Measurements from ENCODE around the gene OR5B12. TPM values are rescaled to one million over a fixed set of nuclear protein-coding genes. Genes with fewer than 3 reads are reported as not detected.

The OR5B12 gene
- total RNA-seq, 1 donor from 2014 or later: not detected

DNA sequence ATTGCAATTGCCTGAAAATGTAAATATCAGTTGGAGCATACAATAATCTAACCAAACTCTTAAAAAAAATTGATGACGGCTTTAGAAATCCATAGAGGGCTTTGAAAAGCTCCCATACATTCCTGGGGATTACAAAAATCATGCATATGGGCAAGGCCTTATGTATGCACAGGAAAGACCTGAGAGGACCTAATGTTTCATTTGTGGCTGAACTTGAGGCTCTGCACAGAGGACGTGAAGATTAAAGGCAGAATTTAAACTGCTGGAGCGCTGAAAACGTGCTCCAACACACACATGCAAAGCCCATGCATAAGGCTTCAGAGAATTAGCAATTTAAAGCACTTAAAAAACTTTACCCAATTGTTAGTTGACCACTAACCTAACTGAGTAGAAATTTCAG, 3.5 kb downstream of the OR5B12 start:
- no peaks in the 10 kb centered on the region for H3K36me3 ChIP-seq
- no peak overlapping the region for H2AFZ ChIP-seq (replicated peaks)
- no peaks in the 10 kb centered on the region for H3K79me2 ChIP-seq (ENCODE audit: low read depth)
- Mint-ChIP-seq H3K27ac (no peak overlapping the region), H3K36me3 (no peaks in the 10 kb centered on the region), H3K9me3 (no peaks in the 10 kb centered on the region), H3K4me3 (no peak overlapping the region), H3K27me3 (ENCODE audit: insufficient read depth, low read depth) (no peaks in the 10 kb centered on the region), H3K4me1 (no peaks in the 10 kb centered on the region)
- no peaks in the 10 kb centered on the region for H4K20me1 ChIP-seq (ENCODE audit: low read depth)
- H3K27me3 ChIP-seq: no peaks in the 10 kb centered on the region
- TF ChIP-seq EZH2phosphoT487 (IDR thresholded peaks at IDR 0.05): no peak
- no peaks in the 10 kb centered on the region for H3K4me1 ChIP-seq
- H3K27ac ChIP-seq: no peak overlapping the region
- no peaks in the 10 kb centered on the region for H3K9me3 ChIP-seq (ENCODE audit: low read depth)
- DNase-seq (ENCODE audit: low spot score): no peak
- H3F3A ChIP-seq (ENCODE audit: low read depth): no peaks in the 10 kb centered on the region
- no peak overlapping the region for H3K4me3 ChIP-seq
- no peak overlapping the region for H3K4me2 ChIP-seq
- H3K9ac ChIP-seq: no peak overlapping the region

- H3K9ac ChIP-seq: no peak overlapping the region
- no peak for DNase-seq (ENCODE audit: low spot score)
- Mint-ChIP-seq H3K4me1 (no peaks in the 10 kb centered on the region), H3K27ac (no peak overlapping the region), H3K9me3 (no peaks in the 10 kb centered on the region), H3K27me3 (ENCODE audit: insufficient read depth, low read depth) (no peaks in the 10 kb centered on the region), H3K36me3 (no peaks in the 10 kb centered on the region), H3K4me3 (no peak overlapping the region)
- H3K9me3 ChIP-seq (ENCODE audit: low read depth): peaks cover 6% of the 10 kb centered on the region
- no peak for TF ChIP-seq EZH2 (IDR thresholded peaks at IDR 0.05)
- TF ChIP-seq, protein P1, sequence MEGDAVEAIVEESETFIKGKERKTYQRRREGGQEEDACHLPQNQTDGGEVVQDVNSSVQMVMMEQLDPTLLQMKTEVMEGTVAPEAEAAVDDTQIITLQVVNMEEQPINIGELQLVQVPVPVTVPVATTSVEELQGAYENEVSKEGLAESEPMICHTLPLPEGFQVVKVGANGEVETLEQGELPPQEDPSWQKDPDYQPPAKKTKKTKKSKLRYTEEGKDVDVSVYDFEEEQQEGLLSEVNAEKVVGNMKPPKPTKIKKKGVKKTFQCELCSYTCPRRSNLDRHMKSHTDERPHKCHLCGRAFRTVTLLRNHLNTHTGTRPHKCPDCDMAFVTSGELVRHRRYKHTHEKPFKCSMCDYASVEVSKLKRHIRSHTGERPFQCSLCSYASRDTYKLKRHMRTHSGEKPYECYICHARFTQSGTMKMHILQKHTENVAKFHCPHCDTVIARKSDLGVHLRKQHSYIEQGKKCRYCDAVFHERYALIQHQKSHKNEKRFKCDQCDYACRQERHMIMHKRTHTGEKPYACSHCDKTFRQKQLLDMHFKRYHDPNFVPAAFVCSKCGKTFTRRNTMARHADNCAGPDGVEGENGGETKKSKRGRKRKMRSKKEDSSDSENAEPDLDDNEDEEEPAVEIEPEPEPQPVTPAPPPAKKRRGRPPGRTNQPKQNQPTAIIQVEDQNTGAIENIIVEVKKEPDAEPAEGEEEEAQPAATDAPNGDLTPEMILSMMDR (IDR thresholded peaks at IDR 0.05): no peak
- TF ChIP-seq EZH2phosphoT487 (IDR thresholded peaks at IDR 0.05): no peak
- H3K79me2 ChIP-seq (ENCODE audit: low read depth): no peaks in the 10 kb centered on the region
- H3K36me3 ChIP-seq: no peaks in the 10 kb centered on the region
- no peaks in the 10 kb centered on the region for H3K4me1 ChIP-seq
- H2AFZ ChIP-seq (replicated peaks): no peak overlapping the region
- H3K4me3 ChIP-seq: no peak overlapping the region
- H3F3A ChIP-seq (ENCODE audit: low read depth): no peaks in the 10 kb centered on the region
- no peak overlapping the region for H3K27ac ChIP-seq
- H3K4me2 ChIP-seq: no peak overlapping the region
- H4K20me1 ChIP-seq (ENCODE audit: low read depth): no peaks in the 10 kb centered on the region
- H3K27me3 ChIP-seq: no peaks in the 10 kb centered on the region
These were observed 7.8 kb downstream of the OR5B12 start for GRCh38 chr11:58434217-58434616.

- Histone ChIP-seq H3K4me3 (no peak overlapping the region), H4K20me1 (ENCODE audit: low read depth) (no peaks in the 10 kb centered on the region), H3K9me3 (ENCODE audit: low read depth) (peaks cover 6% of the 10 kb centered on the region), H3K27ac (no peak overlapping the region), H3K4me2 (no peak overlapping the region), H3K36me3 (no peaks in the 10 kb centered on the region), H3F3A (ENCODE audit: low read depth) (no peaks in the 10 kb centered on the region), H2AFZ (replicated peaks) (no peak overlapping the region), H3K27me3 (no peaks in the 10 kb centered on the region), H3K4me1 (no peaks in the 10 kb centered on the region), H3K79me2 (ENCODE audit: low read depth) (no peaks in the 10 kb centered on the region), H3K9ac (no peak overlapping the region)
- no peak for DNase-seq (ENCODE audit: low spot score)
- Mint-ChIP-seq H3K4me3 (no peak overlapping the region), H3K27me3 (ENCODE audit: insufficient read depth, low read depth) (no peaks in the 10 kb centered on the region), H3K4me1 (no peaks in the 10 kb centered on the region), H3K27ac (no peak overlapping the region), H3K9me3 (no peaks in the 10 kb centered on the region), H3K36me3 (no peaks in the 10 kb centered on the region)
- TF ChIP-seq, protein P1 (IDR thresholded peaks at IDR 0.05): no peak
- TF ChIP-seq EZH2phosphoT487 (IDR thresholded peaks at IDR 0.05) (no peak), EZH2 (IDR thresholded peaks at IDR 0.05) (no peak)
These were observed 8.3 kb downstream of the OR5B12 start for GRCh38 chr11:58433638-58434203.

DNA sequence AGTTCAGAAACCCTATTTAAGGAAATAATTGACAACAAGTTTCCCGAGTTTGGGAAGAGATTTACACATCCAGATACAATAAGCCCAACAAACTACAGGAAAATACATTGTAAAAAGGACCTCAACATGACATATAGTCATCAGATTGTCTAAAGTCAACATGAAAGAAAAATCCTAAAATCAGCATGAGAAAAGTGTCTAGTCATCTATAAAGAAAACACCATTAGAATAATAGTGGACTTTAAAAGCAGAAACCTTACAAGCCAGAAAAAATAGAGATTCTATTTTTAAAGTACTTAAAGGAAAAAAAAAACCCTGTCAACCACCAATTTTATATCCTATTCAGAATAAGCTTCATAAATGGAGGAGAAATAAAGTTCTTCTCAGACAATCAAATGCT, 12.8 kb downstream of the OR5B12 start:
- DNase-seq (ENCODE audit: low spot score): no peak
- Histone ChIP-seq H3K36me3 (no peaks in the 10 kb centered on the region), H3K27me3 (no peaks in the 10 kb centered on the region), H3K4me1 (no peaks in the 10 kb centered on the region), H3K4me2 (no peak overlapping the region), H2AFZ (replicated peaks) (no peak overlapping the region), H3K9ac (no peak overlapping the region), H3K4me3 (no peak overlapping the region), H4K20me1 (ENCODE audit: low read depth) (no peaks in the 10 kb centered on the region), H3F3A (ENCODE audit: low read depth) (no peaks in the 10 kb centered on the region), H3K79me2 (ENCODE audit: low read depth) (no peaks in the 10 kb centered on the region), H3K9me3 (ENCODE audit: low read depth) (peaks cover 6% of the 10 kb centered on the region), H3K27ac (no peak overlapping the region)
- Mint-ChIP-seq H3K9me3 (no peaks in the 10 kb centered on the region), H3K27ac (no peak overlapping the region), H3K4me3 (no peak overlapping the region), H3K4me1 (no peaks in the 10 kb centered on the region), H3K36me3 (no peaks in the 10 kb centered on the region), H3K27me3 (ENCODE audit: insufficient read depth, low read depth) (no peaks in the 10 kb centered on the region)
- TF ChIP-seq EZH2phosphoT487 (IDR thresholded peaks at IDR 0.05): no peak
- TF ChIP-seq, protein P1 (IDR thresholded peaks at IDR 0.05): no peak
- no peak for TF ChIP-seq EZH2 (IDR thresholded peaks at IDR 0.05)

Data from neural progenitor cell (in vitro differentiated cells).